ENCODE measurements around the gene PRMT7. TPM values are rescaled to one million over a fixed set of nuclear protein-coding genes. Genes with fewer than 3 reads are reported as not detected.

PRMT7 gene
- total and polyA plus RNA-seq, 2 donors (not counting 1 experiment from before 2014, with no cell fraction given), result 76.9 to 80.4 TPM

GRCh38 chr16:68299571-68300453 lies 11.0 kb upstream of the PRMT7 start:
- Histone ChIP-seq H3K4me1 (ENCODE audit: control insufficient read depth in 2 of 2, insufficient read depth in 2 of 2, low read length in 2 of 2) (no peaks in the 10 kb centered on the region), H3K4me3 (ENCODE audit: control extremely low read depth in 1 of 5, extremely low read depth in 1 of 5, insufficient read depth in 1 of 5, low read depth in 2 of 5, low read length in 4 of 5) (no peak overlapping the region), H3K9ac (ENCODE audit: low read length) (no peak overlapping the region), H3K27me3 (replicated peaks in 1 of 4; ENCODE audit: control extremely low read depth in 1 of 4, control insufficient read depth in 3 of 4, insufficient read depth in 4 of 4, low read length in 3 of 4) (no peaks in the 10 kb centered on the region), H2AFZ (ENCODE audit: insufficient read depth, low read depth, low read length, poor library complexity, severe bottlenecking) (no peak overlapping the region), H3K79me2 (ENCODE audit: control insufficient read depth, insufficient read depth, low read length) (peaks cover 7% of the 10 kb centered on the region), H3K9me3 (ENCODE audit: control extremely low read depth in 1 of 3, control insufficient read depth in 2 of 3, insufficient read depth in 1 of 3, low read length in 2 of 3) (no peaks in the 10 kb centered on the region), H4K20me1 (ENCODE audit: control insufficient read depth, insufficient read depth, low read length, poor library complexity, severe bottlenecking) (peaks cover 26% of the 10 kb centered on the region), H3K36me3 (replicated peaks in 1 of 2; ENCODE audit: control extremely low read depth in 1 of 2, control insufficient read depth in 1 of 2, extremely low read depth in 1 of 2, insufficient read depth in 2 of 2, low read length in 1 of 2) (peaks cover 0 to 92% of the 10 kb centered on the region in 2 experiments), H3K27ac (ENCODE audit: low read length in 2 of 2) (no peak overlapping the region), H3K4me2 (replicated peaks; ENCODE audit: low read depth, low read length, poor library complexity, severe bottlenecking) (no peak overlapping the region)
- Mint-ChIP-seq H3K27me3 (no peaks in the 10 kb centered on the region), H3K9me3 (ENCODE audit: insufficient read depth) (no peaks in the 10 kb centered on the region), H3K27ac (peak overlapping the region; percentile 28), H3K4me3 (no peak overlapping the region), H3K4me1 (no peaks in the 10 kb centered on the region)
- WGBS (ENCODE audit: insufficient coverage), result 98% methylated on average over 5 of the region's 11 CpGs
- ChIA-PET CTCF (interaction anchor here (1.4 to 2.4 kb wide), 4 partner anchors 10 to 38 kb away, joined by 4 to 11 read pairs (median 8); partner anchors contain the start of gene SLC7A6), POLR2A (interaction anchor here (0.6 kb wide), 1 partner anchor 450 kb away, joined by 4 read pairs; no protein-coding TSS in a partner anchor)
- TF ChIP-seq EZH2 (IDR thresholded peaks at IDR 0.05; ENCODE audit: borderline replicate concordance, insufficient read depth, low read depth, low read length, poor library complexity, severe bottlenecking) (no peak), CTCF (IDR thresholded peaks at IDR 0.05) (no peak)
- ATAC-seq (ENCODE audit: low read depth) (no peak), DNase-seq (no peak)
- intact Hi-C loops (cut with micrococcal nuclease), result no loop called here
